Gastrocnemius medialis (tissue), 4 donors: ENCODE results near the gene MSMO1. TPM values are rescaled to one million over a fixed set of nuclear protein-coding genes. Genes with fewer than 3 reads are reported as not detected.

Experiments used
- ATAC-seq, 2 donors: fragments of 150-250 bp; one replicate each; pipeline ENCODE4 v1.9.1; 2016
- DNase-seq, 2 donors: peaks; one replicate each; pipeline ENCODE4 v3.0.0-alpha.2; 2019
- H3K27ac ChIP-seq, 4 donors: fragments of 200-600 bp; sonication (generic); 1 replicate in 1 of 4; 2 replicates in 3 of 4; pipeline ENCODE4 v1.5.1; 2016 to 2018; ENCODE audit warnings: mild to moderate bottlenecking in 2 of 4, moderate library complexity in 1 of 4
- H3K27me3 ChIP-seq, 3 donors: fragments of 200-600 bp; sonication (generic) in 2 of 3; 1 replicate in 1 of 3; 2 replicates in 2 of 3; pipeline versions ENCODE4 v1.5.1 to v1.6.0; 2016 to 2019; ENCODE audit warnings: mild to moderate bottlenecking in 1 of 3, moderate library complexity in 1 of 3
- H3K36me3 ChIP-seq, 2 donors: fragments of 200-600 bp; sonication (generic) in 1 of 2; one replicate each; pipeline ENCODE4 v1.5.1; 2017 to 2018
- H3K4me1 ChIP-seq, 2 donors: fragments of 200-600 bp; sonication (generic) in 1 of 2; one replicate each; pipeline ENCODE4 v1.5.1; 2016 to 2017; ENCODE audit warnings: mild to moderate bottlenecking in 2 of 2
- H3K4me3 ChIP-seq, 4 donors: fragments of 200-600 bp; sonication (generic) in 3 of 4; 1 replicate in 1 of 4; 2 replicates in 3 of 4; pipeline ENCODE4 v1.5.1; 2016 to 2019; ENCODE audit warnings: mild to moderate bottlenecking in 2 of 4
- H3K9me3 ChIP-seq, 3 donors: fragments of 200-600 bp; sonication (generic) in 2 of 3; 1 replicate in 1 of 3; 2 replicates in 2 of 3; pipeline ENCODE4 v1.5.1; 2016 to 2019
- CTCF ChIP-seq, 5 experiments: fragments of 450-650 bp in 3 of 5; fragments of 200-600 bp in 2 of 5; sonication (generic) in 2 of 5; IDR thresholded peaks in 4 of 5; conservative IDR thresholded peaks in 1 of 5; 1 replicate in 4 of 5; 2 replicates in 1 of 5; pipeline ENCODE4 v1.5.1; 2016 to 2019; ENCODE audit warnings: antibody characterized with exemption in 5 of 5, mild to moderate bottlenecking in 3 of 5, moderate library complexity in 3 of 5
- POLR2A ChIP-seq, 2 donors: fragments of 450-650 bp; IDR thresholded peaks; one replicate each; pipeline ENCODE4 v1.6.1; 2017; ENCODE audit warnings: antibody characterized with exemption in 2 of 2, mild to moderate bottlenecking in 2 of 2, moderate library complexity in 2 of 2
- in situ Hi-C, 4 donors: fragments of 200-750 bp; cut with MboI; loops; one replicate each; pipeline versions ENCODE4 v1.15.0 to v1.8.0; 2017; ENCODE audit warnings: low sequenced_read_pairs in 4 of 4
- intact Hi-C: fragments of 100-400 bp; cut with DNase I; formaldehyde crosslinking; loops from one replicate; pipeline ENCODE4 v1.15.1; 2023; ENCODE audit warnings: low total_unique reads
- total RNA-seq, 4 donors: library from RNA; depleted of rRNA; stranded (reverse); fragments of >200 nt; gene quantifications; one replicate each; pipeline versions ENCODE4 v1.1.0 to v1.2.3, GENCODE V29; 2016

The MSMO1 gene
- total RNA-seq, 4 donors from 2014 or later = 3.9 to 7.7 (median 4.1) TPM

GRCh38 chr4:165319509-165319908 lies 8.0 kb upstream of the MSMO1 start:
- no peaks in the 10 kb centered on the region for H3K9me3 ChIP-seq
- DNase-seq = no peak
- no peak overlapping the region for H3K4me3 ChIP-seq
- H3K27me3 ChIP-seq = no peaks in the 10 kb centered on the region
- intact Hi-C loops (no loop called here), in situ Hi-C loops (loop anchor here in 1 of 4 donors (10.0 kb wide), 1 partner anchor 195 kb away; no protein-coding TSS in a partner anchor)
- H3K27ac ChIP-seq = no peak overlapping the region
- H3K4me1 ChIP-seq = no peaks in the 10 kb centered on the region
- no peak for ATAC-seq
- no peaks in the 10 kb centered on the region for H3K36me3 ChIP-seq
- no peak for TF ChIP-seq CTCF (IDR thresholded peaks at IDR 0.05 in 4 of 5, conservative IDR thresholded peaks at IDR 0.05 in 1 of 5)
- TF ChIP-seq POLR2A (IDR thresholded peaks at IDR 0.05) = no peak

- Histone ChIP-seq H3K36me3 (no peaks in the 10 kb centered on the region), H3K4me3 (no peak overlapping the region), H3K27me3 (no peaks in the 10 kb centered on the region), H3K27ac (no peak overlapping the region), H3K9me3 (no peaks in the 10 kb centered on the region), H3K4me1 (peaks cover 10 to 14% of the 10 kb centered on the region in 2 donors)
- ATAC-seq (no peak), DNase-seq (no peak)
- intact Hi-C loops = no loop called here
- in situ Hi-C loops = loop anchor here in 1 of 4 donors (10.0 kb wide), 2 partner anchors 120 to 210 kb away; partner anchors contain the start of genes KLHL2 and TMEM192
- no peak for TF ChIP-seq POLR2A (IDR thresholded peaks at IDR 0.05)
- TF ChIP-seq CTCF (IDR thresholded peaks at IDR 0.05 in 4 of 5, conservative IDR thresholded peaks at IDR 0.05 in 1 of 5) = no peak
These were observed 3.1 kb upstream of the MSMO1 start for GRCh38 chr4:165324236-165324917.

- Histone ChIP-seq H3K4me3 (no peak overlapping the region), H3K27ac (no peak overlapping the region), H3K9me3 (no peaks in the 10 kb centered on the region), H3K36me3 (no peaks in the 10 kb centered on the region), H3K4me1 (peaks cover 10 to 14% of the 10 kb centered on the region in 2 donors), H3K27me3 (no peaks in the 10 kb centered on the region)
- in situ Hi-C loops (loop anchor here in 2 of 4 donors (10.0 to 25.0 kb wide), 3 partner anchors 113 to 210 kb away; partner anchors contain the start of genes KLHL2 (in 2 of the 2) and TMEM192 (in 1 of the 2)), intact Hi-C loops (no loop called here)
- ATAC-seq = no peak
- DNase-seq = no peak
- TF ChIP-seq POLR2A (IDR thresholded peaks at IDR 0.05) (no peak), CTCF (IDR thresholded peaks at IDR 0.05 in 4 of 5, conservative IDR thresholded peaks at IDR 0.05 in 1 of 5) (no peak)
These were observed 2.6 kb upstream of the MSMO1 start for GRCh38 chr4:165324918-165325304.

- Histone ChIP-seq H3K4me3 (peak overlapping the region in 3 of 4 donors; percentile 48 to 90 (median 86)), H3K4me1 (peaks cover 10 to 14% of the 10 kb centered on the region in 2 donors), H3K27ac (peak overlapping the region in 1 of 4 donors; percentile 67), H3K9me3 (no peaks in the 10 kb centered on the region), H3K36me3 (no peaks in the 10 kb centered on the region), H3K27me3 (no peaks in the 10 kb centered on the region)
- in situ Hi-C loops = loop anchor here in 2 of 4 donors (10.0 to 25.0 kb wide), 3 partner anchors 114 to 211 kb away; partner anchors contain the start of genes KLHL2 (in 2 of the 2) and TMEM192 (in 1 of the 2)
- ATAC-seq (no peak), DNase-seq (no peak)
- intact Hi-C loops = loop anchor here (2.0 kb wide), 1 partner anchor 119 kb away; the partner anchor contains the start of gene KLHL2
- no peak for TF ChIP-seq CTCF (IDR thresholded peaks at IDR 0.05 in 4 of 5, conservative IDR thresholded peaks at IDR 0.05 in 1 of 5)
- TF ChIP-seq POLR2A (IDR thresholded peaks at IDR 0.05) = no peak
These were observed 1.5 kb upstream of the MSMO1 start for GRCh38 chr4:165325732-165326512.
